Activated naive CD4-positive, alpha-beta T cell treated with anti-CD3 and anti-CD28 coated beads, Interleukin-2, amount 50 U/mL, for 72 hours (primary cell): Measurements from ENCODE around the gene GAS2L3. TPM values are rescaled to one million over a fixed set of nuclear protein-coding genes. Genes with fewer than 3 reads are reported as not detected.
"Not testable (repeated sequence)": the region's sequence is repeated elsewhere in the genome, so short reads cannot be mapped to it uniquely, and the experiment has no call there.

Experiments used
- ATAC-seq, 2 donors: fragments of 150-1000 bp; cut with Tn5 transposase; 2 replicates each; pipeline ENCODE4 v1.10.0; 2021; ENCODE audit warnings: mild to moderate bottlenecking in 2 of 2, moderate library complexity in 2 of 2
- DNase-seq, 2 donors: peaks; one replicate each; pipeline ENCODE4 v3.0.0; 2021 to 2022; ENCODE audit warnings: low spot score in 2 of 2
- H3K27ac Mint-ChIP-seq, 2 donors: one replicate each; pipeline ENCODE4 v1.8.0; 2022; ENCODE audit warnings: mild to moderate bottlenecking in 2 of 2, mixed read lengths in 2 of 2
- H3K36me3 Mint-ChIP-seq, 2 donors: one replicate each; pipeline ENCODE4 v1.8.0; 2022; ENCODE audit warnings: mixed read lengths in 2 of 2
- H3K9me3 Mint-ChIP-seq, 2 donors: one replicate each; pipeline ENCODE4 v1.8.0; 2022; ENCODE audit warnings: mixed read lengths in 2 of 2
- total RNA-seq, 2 donors: library from RNA; stranded (reverse); gene quantifications; one replicate each; pipeline ENCODE4 v1.2.3, GENCODE V29; 2022

The GAS2L3 gene
- total RNA-seq: 10 to 100 TPM in 1 of 2 donors, 1 to 10 TPM in 1; 2.9 to 12.3 TPM

GRCh38 chr12:100573292-100574186 lies at the start of gene GAS2L3:
Gene GAS2L3 (plus strand): TSS chr12:100573684. CDS start chr12:100594905, 21,221 bp downstream.
- Mint-ChIP-seq H3K36me3 (peaks cover 5 to 11% of the 10 kb centered on the region in 2 donors), H3K27ac (peak within 1 kb of the TSS; percentile 78 to 94), H3K9me3 (no peaks in the 10 kb centered on the region)
- DNase-seq: peak; percentile 69 to 81
- peak; percentile 95 for ATAC-seq

- Mint-ChIP-seq H3K9me3 (peaks cover 0 to 5% of the 10 kb centered on the region in 2 donors), H3K36me3 (no peaks in the 10 kb centered on the region), H3K27ac (no peak overlapping the region)
- no peak for DNase-seq
- ATAC-seq: no peak
Measured at GRCh38 chr12:100528034-100528433, 45.5 kb upstream of the GAS2L3 start.

GRCh38 chr12:100528471-100529127 lies 44.9 kb upstream of the GAS2L3 start:
- Mint-ChIP-seq H3K36me3 (no peaks in the 10 kb centered on the region), H3K27ac (no peak overlapping the region), H3K9me3 (peaks cover 0 to 5% of the 10 kb centered on the region in 2 donors)
- DNase-seq (no peak), ATAC-seq (no peak)

- no peak for ATAC-seq
- Mint-ChIP-seq H3K27ac (no peak overlapping the region), H3K36me3 (no peaks in the 10 kb centered on the region), H3K9me3 (peaks cover 0 to 5% of the 10 kb centered on the region in 2 donors)
- no peak for DNase-seq
Measured at GRCh38 chr12:100529756-100530350, 43.6 kb upstream of the GAS2L3 start.

- H3K9me3 Mint-ChIP-seq: peaks cover 0 to 5% of the 10 kb centered on the region in 2 donors
- ATAC-seq: no peak
- H3K27ac Mint-ChIP-seq: no peak overlapping the region
Measured at GRCh38 chr12:100533376-100533775, 40.1 kb upstream of the GAS2L3 start.

GRCh38 chr12:100534625-100535227 lies 38.8 kb upstream of the GAS2L3 start:
- Mint-ChIP-seq H3K9me3 (no peaks in the 10 kb centered on the region), H3K27ac (no peak overlapping the region), H3K36me3 (no peaks in the 10 kb centered on the region)
- ATAC-seq (no peak), DNase-seq (no peak)

More at GRCh38 chr12:100533376-100533775, 40.1 kb upstream of the GAS2L3 start:
- DNase-seq: no peak
- H3K36me3 Mint-ChIP-seq: no peaks in the 10 kb centered on the region

GRCh38 chr12:100539202-100539601 lies 34.3 kb upstream of the GAS2L3 start:
- Mint-ChIP-seq H3K9me3 (no peaks in the 10 kb centered on the region), H3K36me3 (no peaks in the 10 kb centered on the region), H3K27ac (no peak overlapping the region)
- ATAC-seq: no peak
- peak in 1 of 2 donors; percentile 3 for DNase-seq

GRCh38 chr12:100544165-100544564 lies 29.3 kb upstream of the GAS2L3 start:
- Mint-ChIP-seq H3K9me3 (no peaks in the 10 kb centered on the region), H3K36me3 (no peaks in the 10 kb centered on the region), H3K27ac (no peak overlapping the region)
- no peak for DNase-seq
- ATAC-seq: no peak

GRCh38 chr12:100545092-100545491 lies 28.4 kb upstream of the GAS2L3 start:
- ATAC-seq: no peak
- no peak overlapping the region for H3K27ac Mint-ChIP-seq
- H3K36me3 Mint-ChIP-seq: no peaks in the 10 kb centered on the region
- H3K9me3 Mint-ChIP-seq: no peaks in the 10 kb centered on the region
- DNase-seq: no peak

GRCh38 chr12:100553936-100554335 lies 19.5 kb upstream of the GAS2L3 start:
- ATAC-seq (no peak), DNase-seq (no peak)
- Mint-ChIP-seq H3K27ac (no peak overlapping the region), H3K36me3 (no peaks in the 10 kb centered on the region), H3K9me3 (no peaks in the 10 kb centered on the region)

- Mint-ChIP-seq H3K9me3 (no peaks in the 10 kb centered on the region), H3K36me3 (no peaks in the 10 kb centered on the region), H3K27ac (no peak overlapping the region)
- DNase-seq (no peak), ATAC-seq (no peak)
Measured at GRCh38 chr12:100554608-100555077, 18.8 kb upstream of the GAS2L3 start.

GRCh38 chr12:100555722-100556121 lies 17.8 kb upstream of the GAS2L3 start:
- ATAC-seq (no peak), DNase-seq (no peak)
- Mint-ChIP-seq H3K27ac (no peak overlapping the region), H3K36me3 (no peaks in the 10 kb centered on the region), H3K9me3 (no peaks in the 10 kb centered on the region)

- H3K27ac Mint-ChIP-seq: no peak overlapping the region
- no peak for ATAC-seq
- DNase-seq: no peak
- H3K9me3 Mint-ChIP-seq: no peaks in the 10 kb centered on the region
- no peaks in the 10 kb centered on the region for H3K36me3 Mint-ChIP-seq
Measured at GRCh38 chr12:100557357-100557756, 16.1 kb upstream of the GAS2L3 start.

GRCh38 chr12:100559261-100559660 lies 14.2 kb upstream of the GAS2L3 start:
- H3K27ac Mint-ChIP-seq, ATAC-seq, H3K9me3 Mint-ChIP-seq, DNase-seq, H3K36me3 Mint-ChIP-seq: not testable (repeated sequence)

- no peak for DNase-seq
- Mint-ChIP-seq H3K36me3 (no peaks in the 10 kb centered on the region), H3K9me3 (no peaks in the 10 kb centered on the region), H3K27ac (no peak overlapping the region)
- no peak for ATAC-seq
Measured at GRCh38 chr12:100564090-100564489, 9.4 kb upstream of the GAS2L3 start.

- ATAC-seq: no peak
- H3K27ac Mint-ChIP-seq: no peak overlapping the region
- H3K36me3 Mint-ChIP-seq: no peaks in the 10 kb centered on the region
Measured at GRCh38 chr12:100564905-100565467, 8.5 kb upstream of the GAS2L3 start.

More at GRCh38 chr12:100564905-100565467, 8.5 kb upstream of the GAS2L3 start:
- DNase-seq: no peak
- no peaks in the 10 kb centered on the region for H3K9me3 Mint-ChIP-seq
